Right ventricle myocardium inferior (tissue), 1 donor: ENCODE results near the gene TAB2. TPM values are rescaled to one million over a fixed set of nuclear protein-coding genes. Genes with fewer than 3 reads are reported as not detected.
A peak's percentile ranks its signal among the peaks of the same experiment; 100 is the strongest.

Experiments
- ATAC-seq: fragments of 200-7000 bp; cut with Tn5 transposase; one replicate; pipeline ENCODE4 v1.9.1; 2020; ENCODE audit warnings: mild to moderate bottlenecking, moderate library complexity
- DNase-seq: peaks from one replicate; pipeline ENCODE4 v3.0.0; 2021; ENCODE audit errors: missing footprints
- intact Hi-C: fragments of 100-400 bp; cut with DNase I; formaldehyde crosslinking; loops from one replicate; pipeline ENCODE4 v1.11.0; 2022
- total RNA-seq: library from RNA; stranded (reverse); fragmentation: NEBNext Ultra II Directional; extraction: Animal tissue kit (Norgen Biotek cat#: 25700); gene quantifications from one replicate; pipeline ENCODE4 v1.2.1, GENCODE V29; 2021
- donor health status: DM: no; HTN: yes; CAD: no; lungs with severe emphysema.

The TAB2 gene
- total RNA-seq, 1 donor from 2014 or later, result 57.4 TPM

GRCh38 chr6:149392535-149392934 lies 75.0 kb downstream of the TAB2 start:
- ATAC-seq (no peak), DNase-seq (no peak)
- intact Hi-C loops, result no loop called here

- intact Hi-C loops, result no loop called here
- no peak for ATAC-seq
- no peak for DNase-seq
Observed at GRCh38 chr6:149393002-149393679, 75.6 kb downstream of the TAB2 start.

- intact Hi-C loops, result no loop called here
- ATAC-seq, result no peak
- DNase-seq, result no peak
Observed at GRCh38 chr6:149395185-149395584, 77.7 kb downstream of the TAB2 start.

GRCh38 chr6:149397384-149397783 lies 79.9 kb downstream of the TAB2 start:
- DNase-seq (no peak), ATAC-seq (no peak)
- intact Hi-C loops, result no loop called here

GRCh38 chr6:149400050-149400449 lies 82.5 kb downstream of the TAB2 start, which contains the start of gene SUMO4:
Gene SUMO4 (plus strand): TSS chr6:149400262. CDS start chr6:149400392, 130 bp downstream.
- intact Hi-C loops, result no loop called here
- no peak for DNase-seq
- ATAC-seq, result no peak

- no peak for ATAC-seq
- no peak for DNase-seq
- intact Hi-C loops, result no loop called here
Observed at GRCh38 chr6:149403534-149403933, 86.0 kb downstream of the TAB2 start.

GRCh38 chr6:149405823-149406765 lies 88.6 kb downstream of the TAB2 start:
- ATAC-seq (no peak), DNase-seq (no peak)
- intact Hi-C loops, result loop anchor here (5.0 kb wide), 1 partner anchor 34 kb away; no protein-coding TSS in a partner anchor

GRCh38 chr6:149409617-149410016 lies 92.1 kb downstream of the TAB2 start:
- DNase-seq (no peak), ATAC-seq (peak; percentile 48)
- intact Hi-C loops, result loop anchor here (5.0 kb wide), 1 partner anchor 37 kb away; no protein-coding TSS in a partner anchor

GRCh38 chr6:149410557-149410956 lies 93.0 kb downstream of the TAB2 start:
- ATAC-seq, result peak; percentile 34
- DNase-seq, result no peak
- intact Hi-C loops, result no loop called here

GRCh38 chr6:149414009-149414408 lies 96.5 kb downstream of the TAB2 start:
- intact Hi-C loops, result no loop called here
- no peak for ATAC-seq
- DNase-seq, result no peak

GRCh38 chr6:149414821-149415220 lies 97.3 kb downstream of the TAB2 start:
- DNase-seq (no peak), ATAC-seq (no peak)
- intact Hi-C loops, result no loop called here

- DNase-seq (no peak), ATAC-seq (no peak)
- intact Hi-C loops, result no loop called here
Observed at GRCh38 chr6:149419696-149420404, 102.3 kb downstream of the TAB2 start.

- ATAC-seq (no peak), DNase-seq (no peak)
- intact Hi-C loops, result no loop called here
Observed at GRCh38 chr6:149421132-149421531, 103.6 kb downstream of the TAB2 start.

GRCh38 chr6:149422581-149422980 lies 105.1 kb downstream of the TAB2 start:
- no peak for DNase-seq
- ATAC-seq, result no peak
- intact Hi-C loops, result no loop called here

- intact Hi-C loops, result no loop called here
- ATAC-seq (no peak), DNase-seq (no peak)
Observed at GRCh38 chr6:149423964-149424440, 106.5 kb downstream of the TAB2 start.

- no peak for DNase-seq
- no peak for ATAC-seq
- intact Hi-C loops, result no loop called here
Observed at GRCh38 chr6:149425224-149425623, 107.7 kb downstream of the TAB2 start.

GRCh38 chr6:149425754-149426153 lies 108.2 kb downstream of the TAB2 start:
- ATAC-seq (no peak), DNase-seq (no peak)
- intact Hi-C loops, result no loop called here

GRCh38 chr6:149428606-149429005 lies 111.1 kb downstream of the TAB2 start:
- intact Hi-C loops, result no loop called here
- ATAC-seq, result no peak
- DNase-seq, result no peak
